GM21367 (cell line): ENCODE data around the gene LRTM2.

Source experiments
- ATAC-seq: cut with Tn5 transposase; IDR thresholded peaks from one replicate; pipeline ENCODE4 v1.9.1; 2021; ENCODE audit not compliant: unreplicated experiment

The LRTM2 gene

GRCh38 chr12:1797991-1798640 is 22.2 kb upstream of the LRTM2 start:
- no peak for ATAC-seq

- no peak for ATAC-seq
These were observed 21.7 kb upstream of the LRTM2 start for GRCh38 chr12:1798641-1799020.

- no peak for ATAC-seq
These were observed 21.1 kb upstream of the LRTM2 start for GRCh38 chr12:1799051-1799881.

- no peak for ATAC-seq
These were observed 20.4 kb upstream of the LRTM2 start for GRCh38 chr12:1799882-1800400.

- no peak for ATAC-seq
These were observed 19.7 kb upstream of the LRTM2 start for GRCh38 chr12:1800401-1801302.

GRCh38 chr12:1801303-1801975 is 18.9 kb upstream of the LRTM2 start:
- ATAC-seq, result no peak

- ATAC-seq, result no peak
These were observed 16.6 kb upstream of the LRTM2 start for GRCh38 chr12:1803736-1804135.

GRCh38 chr12:1804545-1805332 is 15.6 kb upstream of the LRTM2 start:
- peak; percentile 76 for ATAC-seq

GRCh38 chr12:1805441-1806081 is 14.8 kb upstream of the LRTM2 start:
- ATAC-seq, result no peak

- ATAC-seq, result no peak
These were observed 13.9 kb upstream of the LRTM2 start for GRCh38 chr12:1806301-1807086.

GRCh38 chr12:1807087-1807860 is 13.1 kb upstream of the LRTM2 start:
- no peak for ATAC-seq

GRCh38 chr12:1808036-1808797 is 12.1 kb upstream of the LRTM2 start:
- ATAC-seq, result no peak

- ATAC-seq, result no peak
These were observed 11.4 kb upstream of the LRTM2 start for GRCh38 chr12:1808798-1809480.

- no peak for ATAC-seq
These were observed 10.7 kb upstream of the LRTM2 start for GRCh38 chr12:1809591-1810190.

GRCh38 chr12:1810201-1810930 is 10.0 kb upstream of the LRTM2 start:
- ATAC-seq, result no peak

- no peak for ATAC-seq
These were observed 9.5 kb upstream of the LRTM2 start for GRCh38 chr12:1810931-1811280.
